Esophagus squamous epithelium (tissue), 4 donors: ENCODE data around the gene TSPAN12.

Experiments
- POLR2A ChIP-seq, 4 donors: fragments of 450-650 bp; IDR thresholded peaks; one replicate each; pipeline ENCODE4 v1.6.1; 2017; ENCODE audit warnings: antibody characterized with exemption in 4 of 4, mild to moderate bottlenecking in 4 of 4, moderate library complexity in 3 of 4
- TF ChIP-seq, protein P1 (sequence below), 6 experiments: fragments of 450-650 bp in 4 of 6; fragments of 200-600 bp in 2 of 6; sonication (generic) in 2 of 6; IDR thresholded peaks; one replicate each; pipeline ENCODE4 v1.5.1; 2016 to 2019; ENCODE audit warnings: antibody characterized with exemption in 6 of 6, mild to moderate bottlenecking in 4 of 6, moderate library complexity in 4 of 6

DNA sequence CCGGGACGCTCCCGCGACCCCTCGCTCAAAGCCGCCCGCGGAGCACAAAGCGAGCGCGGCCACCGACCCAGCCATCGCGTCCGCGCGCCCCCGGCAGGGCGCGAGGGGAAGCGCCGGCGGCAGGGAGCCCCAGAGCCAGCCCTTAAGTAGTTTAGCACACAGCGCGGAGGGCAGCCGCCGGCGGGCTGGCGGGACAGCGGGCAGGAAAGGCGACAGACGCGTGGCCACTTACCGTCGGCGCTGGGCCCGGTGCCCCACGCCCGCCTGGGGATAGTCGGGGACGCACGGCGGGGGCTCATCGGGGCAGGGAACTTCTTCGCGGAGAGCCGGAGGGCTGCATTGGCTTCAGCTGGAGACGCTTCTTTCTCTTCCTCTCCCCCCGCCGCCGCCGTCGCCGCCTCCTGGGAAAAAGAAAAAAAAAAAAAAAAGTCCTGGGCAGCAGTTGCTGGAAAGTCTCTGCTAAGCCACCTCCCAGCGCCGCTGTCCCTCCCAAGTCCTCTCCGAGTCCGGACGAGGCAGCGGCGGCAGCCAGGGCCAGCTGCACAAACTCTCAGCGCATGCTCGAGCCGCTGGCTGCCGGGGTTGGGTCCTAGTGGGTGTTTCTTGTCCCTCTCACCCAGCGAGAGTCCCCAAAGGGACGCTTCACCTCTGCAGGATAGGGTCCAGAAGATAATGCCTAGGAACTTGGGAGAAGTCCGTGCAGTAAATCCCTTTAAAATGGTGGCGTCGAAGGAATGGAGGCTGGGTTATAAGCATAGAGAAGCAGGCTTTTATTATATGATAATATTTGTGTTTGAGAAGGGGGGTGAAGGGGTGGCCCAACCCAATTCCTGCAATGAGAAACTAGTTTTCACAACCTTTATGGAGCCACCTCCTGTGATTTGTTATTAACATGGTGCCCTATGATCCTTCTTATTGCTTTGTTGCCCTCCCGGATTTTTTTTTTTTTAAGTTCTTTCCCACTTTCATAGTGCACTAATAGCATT is at the start of gene TSPAN12:
- no peak for TF ChIP-seq POLR2A (IDR thresholded peaks at IDR 0.05)
- TF ChIP-seq, protein P1, sequence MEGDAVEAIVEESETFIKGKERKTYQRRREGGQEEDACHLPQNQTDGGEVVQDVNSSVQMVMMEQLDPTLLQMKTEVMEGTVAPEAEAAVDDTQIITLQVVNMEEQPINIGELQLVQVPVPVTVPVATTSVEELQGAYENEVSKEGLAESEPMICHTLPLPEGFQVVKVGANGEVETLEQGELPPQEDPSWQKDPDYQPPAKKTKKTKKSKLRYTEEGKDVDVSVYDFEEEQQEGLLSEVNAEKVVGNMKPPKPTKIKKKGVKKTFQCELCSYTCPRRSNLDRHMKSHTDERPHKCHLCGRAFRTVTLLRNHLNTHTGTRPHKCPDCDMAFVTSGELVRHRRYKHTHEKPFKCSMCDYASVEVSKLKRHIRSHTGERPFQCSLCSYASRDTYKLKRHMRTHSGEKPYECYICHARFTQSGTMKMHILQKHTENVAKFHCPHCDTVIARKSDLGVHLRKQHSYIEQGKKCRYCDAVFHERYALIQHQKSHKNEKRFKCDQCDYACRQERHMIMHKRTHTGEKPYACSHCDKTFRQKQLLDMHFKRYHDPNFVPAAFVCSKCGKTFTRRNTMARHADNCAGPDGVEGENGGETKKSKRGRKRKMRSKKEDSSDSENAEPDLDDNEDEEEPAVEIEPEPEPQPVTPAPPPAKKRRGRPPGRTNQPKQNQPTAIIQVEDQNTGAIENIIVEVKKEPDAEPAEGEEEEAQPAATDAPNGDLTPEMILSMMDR (IDR thresholded peaks at IDR 0.05), result peak in 5 of 6 experiments; percentile 23 to 68 (median 53)
